B cell (primary cell): Measurements from ENCODE around the gene GDF9. TPM values are rescaled to one million over a fixed set of nuclear protein-coding genes. Genes with fewer than 3 reads are reported as not detected.

Source experiments
- ATAC-seq: fragments of 200-7000 bp; cut with Tn5 transposase; one replicate; pipeline ENCODE4 v1.10.0; 2021; ENCODE audit warnings: low read depth, mild to moderate bottlenecking, moderate number of reproducible peaks, moderate library complexity
- CTCF ChIA-PET: fragments of 350-600 bp; sonication (Branson Sonifier 250); formaldehyde crosslinking; loops from one replicate; lab custom pipeline; 2021; ENCODE audit warnings: antibody characterized with exemption, inconsistent platforms; lab: Charles Lee
- POLR2A ChIA-PET: fragments of 350-600 bp; sonication (Branson Sonifier 250); formaldehyde crosslinking; loops from one replicate; lab custom pipeline; 2021; ENCODE audit warnings: antibody characterized with exemption; lab: Charles Lee
- DNase-seq: peaks from one replicate; pipeline ENCODE4 v3.0.0; 2013
- H2AFZ ChIP-seq: 2 replicates; pipeline ENCODE4 v1.6.1; 2012; ENCODE audit warnings: mild to moderate bottlenecking, low read depth, low read length; ENCODE audit not compliant: insufficient read depth, poor library complexity, severe bottlenecking
- H3K27ac ChIP-seq, 2 donors: 1 replicate in 1 of 2; 2 replicates in 1 of 2; pipeline ENCODE4 v1.5.1; 2012 to 2013; ENCODE audit warnings: low read length in 2 of 2, mild to moderate bottlenecking in 2 of 2, moderate library complexity in 1 of 2
- H3K27me3 ChIP-seq, 4 experiments: fragments of 200-600 bp in 1 of 4; sonication (generic) in 1 of 4; replicated peaks in 1 of 4; 1 replicate in 2 of 4; 2 replicates in 2 of 4; pipeline versions ENCODE4 v1.6.1 to v1.7.0; 2013 to 2016; ENCODE audit warnings: low read length in 3 of 4, mild to moderate bottlenecking in 2 of 4, mixed read lengths in 1 of 4, moderate library complexity in 1 of 4; ENCODE audit not compliant: insufficient read depth in 4 of 4, control insufficient read depth in 3 of 4; ENCODE audit errors: control extremely low read depth in 1 of 4
- H3K36me3 ChIP-seq, 2 experiments: replicated peaks in 1 of 2; 1 replicate in 1 of 2; 2 replicates in 1 of 2; pipeline versions ENCODE4 v1.6.1 to v1.7.1; 2013; ENCODE audit warnings: low read length in 1 of 2; ENCODE audit not compliant: insufficient read depth in 2 of 2, control insufficient read depth in 1 of 2; ENCODE audit errors: control extremely low read depth in 1 of 2, extremely low read depth in 1 of 2
- H3K4me1 ChIP-seq, 2 donors: fragments of 200-600 bp in 1 of 2; sonication (generic) in 1 of 2; 1 replicate in 1 of 2; 2 replicates in 1 of 2; pipeline versions ENCODE4 v1.5.1 to v1.6.1; 2013 to 2017; ENCODE audit warnings: low read length in 2 of 2; ENCODE audit not compliant: control insufficient read depth in 2 of 2, insufficient read depth in 2 of 2
- H3K4me2 ChIP-seq: replicated peaks from 2 replicates; pipeline ENCODE3; 2012; ENCODE audit warnings: mild to moderate bottlenecking, low read depth, low read length; ENCODE audit not compliant: poor library complexity, severe bottlenecking
- H3K4me3 ChIP-seq, 5 experiments: fragments of 200-600 bp in 1 of 5; sonication (generic) in 1 of 5; 1 replicate in 3 of 5; 2 replicates in 2 of 5; pipeline versions ENCODE4 v1.5.1 to v1.7.0; 2011 to 2016; ENCODE audit warnings: low read length in 4 of 5, mild to moderate bottlenecking in 4 of 5, low read depth in 2 of 5, control low read depth in 1 of 5, moderate library complexity in 1 of 5; ENCODE audit not compliant: insufficient read depth in 1 of 5; ENCODE audit errors: control extremely low read depth in 1 of 5, extremely low read depth in 1 of 5
- H3K79me2 ChIP-seq: fragments of 200-600 bp; sonication (generic); one replicate; pipeline ENCODE4 v1.6.0; 2016; ENCODE audit warnings: low read length; ENCODE audit not compliant: control insufficient read depth, insufficient read depth
- H3K9ac ChIP-seq: fragments of 200-600 bp; sonication (generic); 2 replicates; pipeline ENCODE4 v1.6.1; 2017; ENCODE audit warnings: mild to moderate bottlenecking, low read length, moderate library complexity
- H3K9me3 ChIP-seq, 3 donors: one replicate each; pipeline versions ENCODE4 v1.6.1 to v1.7.1; 2013; ENCODE audit warnings: low read length in 2 of 3; ENCODE audit not compliant: control insufficient read depth in 2 of 3, insufficient read depth in 1 of 3; ENCODE audit errors: control extremely low read depth in 1 of 3
- H4K20me1 ChIP-seq: 2 replicates; pipeline ENCODE4 v1.6.0; 2012; ENCODE audit warnings: mild to moderate bottlenecking, low read length; ENCODE audit not compliant: insufficient read depth, control insufficient read depth, poor library complexity, severe bottlenecking
- H3K27ac Mint-ChIP-seq: one replicate; pipeline ENCODE4 v1.8.0; 2021; ENCODE audit warnings: mixed read lengths
- H3K27me3 Mint-ChIP-seq: one replicate; pipeline ENCODE4 v1.8.0; 2021; ENCODE audit warnings: mixed read lengths
- H3K4me1 Mint-ChIP-seq: one replicate; pipeline ENCODE4 v1.8.0; 2021; ENCODE audit warnings: mixed read lengths
- H3K4me3 Mint-ChIP-seq: one replicate; pipeline ENCODE4 v1.8.0; 2021; ENCODE audit warnings: mixed read lengths
- H3K9me3 Mint-ChIP-seq: one replicate; pipeline ENCODE4 v1.8.0; 2022; ENCODE audit warnings: mixed read lengths; ENCODE audit not compliant: insufficient read depth
- EZH2 ChIP-seq: IDR thresholded peaks from 2 replicates; pipeline ENCODE4 v1.6.1; 2012; ENCODE audit warnings: borderline replicate concordance, low read depth, mild to moderate bottlenecking, moderate library complexity, low read length; ENCODE audit not compliant: insufficient read depth, poor library complexity, severe bottlenecking
- WGBS: methylation state at CpG from one replicate; pipeline ENCODE4 v1.1.5; 2013; ENCODE audit warnings: missing lambda C conversion rate; ENCODE audit not compliant: insufficient coverage; 5-methylcytosine and 5-hydroxymethylcytosine counted together
- intact Hi-C: fragments of 100-400 bp; cut with micrococcal nuclease; formaldehyde crosslinking; loops from one replicate; pipeline ENCODE4 v1.10.0; 2022
- polyA plus RNA-seq: library from polyadenylated mRNA; depleted of rRNA; stranded (reverse); fragments of >200 nt; gene quantifications from 2 replicates; pipeline ENCODE4 v1.2.3, GENCODE V29; 2012
- total RNA-seq, 2 donors: library from RNA; stranded (reverse); fragments of 120-200 nt in 1 of 2; gene quantifications; 1 replicate in 1 of 2; 2 replicates in 1 of 2; pipeline versions ENCODE4 v1.2.3 to v1.2.4, GENCODE V29; 2013 to 2022
- TF ChIP-seq, protein P1 (sequence below): fragments of 200-600 bp; IDR thresholded peaks from one replicate; pipeline ENCODE4 v1.8.0; 2022; ENCODE audit warnings: antibody characterized with exemption, mild to moderate bottlenecking

Gene GDF9
- total and polyA plus RNA-seq, 2 donors (not counting 1 experiment from before 2014, with no cell fraction given) = 0.67 to 0.88 TPM

DNA sequence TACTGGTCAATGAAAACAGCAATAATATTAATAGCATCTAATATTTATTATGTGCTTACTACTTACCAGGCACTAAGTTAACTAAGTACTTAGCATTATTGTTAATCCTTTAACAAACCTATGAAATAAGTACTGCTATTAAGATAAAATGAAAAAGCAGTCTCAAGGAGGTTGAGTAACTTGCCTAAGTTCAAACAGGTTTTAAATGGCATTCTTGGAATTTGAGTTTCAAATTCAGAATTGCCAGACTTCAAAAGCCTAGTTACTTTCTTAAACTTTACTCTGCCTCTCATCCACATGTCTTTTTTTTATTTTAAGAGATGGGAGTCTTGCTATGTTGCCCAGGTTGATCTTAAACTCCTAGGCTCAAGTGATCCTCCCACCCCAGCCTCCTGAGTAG is 23.2 kb upstream of the GDF9 start:
- H3K27ac Mint-ChIP-seq = no peak overlapping the region
- no peak overlapping the region for H3K4me2 ChIP-seq
- no peak overlapping the region for H3K27ac ChIP-seq
- peaks cover 5% of the 10 kb centered on the region for H3K79me2 ChIP-seq
- H3K27me3 Mint-ChIP-seq = no peaks in the 10 kb centered on the region
- ATAC-seq (no peak), DNase-seq (no peak)
- H3K9me3 Mint-ChIP-seq = no peaks in the 10 kb centered on the region
- H3K4me3 ChIP-seq = no peak overlapping the region
- ChIA-PET POLR2A (no interaction called here), CTCF (no interaction called here)
- intact Hi-C loops = no loop called here
- H4K20me1 ChIP-seq = no peaks in the 10 kb centered on the region
- no peak overlapping the region for H2AFZ ChIP-seq
- peaks cover 33 to 69% of the 10 kb centered on the region in 2 experiments for H3K36me3 ChIP-seq
- no peaks in the 10 kb centered on the region for H3K4me1 ChIP-seq
- H3K4me3 Mint-ChIP-seq = no peak overlapping the region
- TF ChIP-seq, protein P1, sequence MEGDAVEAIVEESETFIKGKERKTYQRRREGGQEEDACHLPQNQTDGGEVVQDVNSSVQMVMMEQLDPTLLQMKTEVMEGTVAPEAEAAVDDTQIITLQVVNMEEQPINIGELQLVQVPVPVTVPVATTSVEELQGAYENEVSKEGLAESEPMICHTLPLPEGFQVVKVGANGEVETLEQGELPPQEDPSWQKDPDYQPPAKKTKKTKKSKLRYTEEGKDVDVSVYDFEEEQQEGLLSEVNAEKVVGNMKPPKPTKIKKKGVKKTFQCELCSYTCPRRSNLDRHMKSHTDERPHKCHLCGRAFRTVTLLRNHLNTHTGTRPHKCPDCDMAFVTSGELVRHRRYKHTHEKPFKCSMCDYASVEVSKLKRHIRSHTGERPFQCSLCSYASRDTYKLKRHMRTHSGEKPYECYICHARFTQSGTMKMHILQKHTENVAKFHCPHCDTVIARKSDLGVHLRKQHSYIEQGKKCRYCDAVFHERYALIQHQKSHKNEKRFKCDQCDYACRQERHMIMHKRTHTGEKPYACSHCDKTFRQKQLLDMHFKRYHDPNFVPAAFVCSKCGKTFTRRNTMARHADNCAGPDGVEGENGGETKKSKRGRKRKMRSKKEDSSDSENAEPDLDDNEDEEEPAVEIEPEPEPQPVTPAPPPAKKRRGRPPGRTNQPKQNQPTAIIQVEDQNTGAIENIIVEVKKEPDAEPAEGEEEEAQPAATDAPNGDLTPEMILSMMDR = no peak
- no peak for TF ChIP-seq EZH2
- peaks cover 8% of the 10 kb centered on the region for H3K4me1 Mint-ChIP-seq
- H3K27me3 ChIP-seq = no peaks in the 10 kb centered on the region
- H3K9me3 ChIP-seq = no peaks in the 10 kb centered on the region
- H3K9ac ChIP-seq = no peak overlapping the region

DNA sequence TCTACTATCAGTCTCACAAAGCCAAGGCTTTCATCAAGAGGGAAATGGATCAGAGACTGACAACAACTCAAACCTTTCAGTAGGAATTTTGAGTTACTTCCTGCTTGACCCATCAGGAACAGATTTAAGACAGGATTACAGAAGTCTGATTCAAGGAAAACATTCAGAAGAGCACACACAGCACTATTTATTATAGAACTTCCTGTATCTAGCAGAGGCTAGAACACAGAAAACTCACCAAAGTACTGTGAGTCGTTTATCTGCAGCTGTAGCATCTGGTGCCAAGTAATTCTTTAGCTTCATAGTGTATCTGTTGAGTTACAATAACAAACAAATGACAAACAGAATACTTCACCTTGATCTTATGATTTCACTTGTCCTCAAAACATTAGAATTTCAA is 21.0 kb upstream of the GDF9 start:
- Mint-ChIP-seq H3K9me3 (no peaks in the 10 kb centered on the region), H3K4me1 (peaks cover 8% of the 10 kb centered on the region), H3K4me3 (no peak overlapping the region), H3K27ac (no peak overlapping the region), H3K27me3 (no peaks in the 10 kb centered on the region)
- whole genome bisulfite sequencing = no CpG with 5 or more reads among the region's 1 CpG
- ATAC-seq (no peak), DNase-seq (no peak)
- CTCF ChIA-PET = interaction anchor here (0.6 to 7.9 kb wide), 2 partner anchors 58 to 501 kb away, joined by 3 to 75 read pairs; partner anchors contain the start of gene SHROOM1
- H3K9me3 ChIP-seq = no peaks in the 10 kb centered on the region
- intact Hi-C loops = no loop called here
- H3K27me3 ChIP-seq = no peaks in the 10 kb centered on the region
- POLR2A ChIA-PET = no interaction called here
- no peaks in the 10 kb centered on the region for H3K4me1 ChIP-seq
- H3K79me2 ChIP-seq = peaks cover 4% of the 10 kb centered on the region
- no peak overlapping the region for H2AFZ ChIP-seq
- no peak overlapping the region for H3K27ac ChIP-seq
- H3K9ac ChIP-seq = no peak overlapping the region
- H4K20me1 ChIP-seq = no peaks in the 10 kb centered on the region
- TF ChIP-seq EZH2 = no peak
- TF ChIP-seq, protein P1 = no peak
- peaks cover 25 to 54% of the 10 kb centered on the region in 2 experiments for H3K36me3 ChIP-seq
- no peak overlapping the region for H3K4me2 ChIP-seq
- H3K4me3 ChIP-seq = no peak overlapping the region
